WTC11 (cell line): Measurements from ENCODE around the gene TMEM63C.

Experiments
- ATF3 ChIP-seq: sonication (generic); formaldehyde crosslinking; conservative IDR thresholded peaks from 2 replicates; pipeline ENCODE4 v1.8.1; 2022; ENCODE audit warnings: mild to moderate bottlenecking, missing genetic modification reagents
- CTCF ChIP-seq: fragments of 200-600 bp; IDR thresholded peaks from 2 replicates; pipeline ENCODE4 v1.8.0; 2022; ENCODE audit warnings: antibody characterized with exemption
- E2F5 ChIP-seq: sonication (generic); formaldehyde crosslinking; IDR thresholded peaks from 2 replicates; pipeline ENCODE4 v1.8.1; 2022; ENCODE audit warnings: mild to moderate bottlenecking, moderate library complexity, missing genetic modification reagents
- JUN ChIP-seq: sonication (generic); formaldehyde crosslinking; IDR thresholded peaks from 2 replicates; pipeline ENCODE4 v1.8.0; 2023; ENCODE audit warnings: mild to moderate bottlenecking, missing genetic modification reagents
- KAT7 ChIP-seq: sonication (generic); formaldehyde crosslinking; IDR thresholded peaks from 2 replicates; pipeline ENCODE4 v1.8.1; 2023; ENCODE audit warnings: missing genetic modification reagents, mild to moderate bottlenecking, borderline replicate concordance
- NR1H2 ChIP-seq: sonication (generic); formaldehyde crosslinking; IDR thresholded peaks from 2 replicates; pipeline ENCODE4 v1.9.0; 2021; ENCODE audit warnings: mild to moderate bottlenecking, moderate library complexity, missing genetic modification reagents
- SP1 ChIP-seq: sonication (generic); formaldehyde crosslinking; conservative IDR thresholded peaks from 2 replicates; pipeline ENCODE4 v1.8.1; 2022; ENCODE audit warnings: missing genetic modification reagents
- STAT6 ChIP-seq: sonication (generic); formaldehyde crosslinking; conservative IDR thresholded peaks from 2 replicates; pipeline ENCODE4 v1.8.1; 2023; ENCODE audit warnings: mild to moderate bottlenecking, low read depth, missing genetic modification reagents, moderate library complexity
- USF1 ChIP-seq: sonication (generic); formaldehyde crosslinking; IDR thresholded peaks from 2 replicates; pipeline ENCODE4 v1.8.0; 2022; ENCODE audit warnings: mild to moderate bottlenecking, missing genetic modification reagents

GRCh38 chr14:77258566-77258965 is 77.0 kb downstream of the TMEM63C start:
- TF ChIP-seq CTCF, result no peak
- no peak for TF ChIP-seq SP1 (CRISPR knock-in tag)
- TF ChIP-seq JUN (CRISPR knock-in tag), result no peak
- TF ChIP-seq ATF3 (CRISPR knock-in tag), result no peak
- TF ChIP-seq STAT6 (CRISPR knock-in tag), result no peak
- no peak for TF ChIP-seq KAT7
- no peak for TF ChIP-seq NR1H2 (CRISPR knock-in tag)
- TF ChIP-seq E2F5 (CRISPR knock-in tag), result no peak
- no peak for TF ChIP-seq USF1 (CRISPR knock-in tag)
